ENCODE measurements around the gene POU5F1. TPM values are rescaled to one million over a fixed set of nuclear protein-coding genes. Genes with fewer than 3 reads are reported as not detected.

Gene POU5F1
- total and polyA plus RNA-seq, 9 of the 15 experiments (the other 6 are each of a cell fraction or from before 2014, with no cell fraction given) = 0.06 to 2.0 (median 0.10) TPM; not detected in 6

- Histone ChIP-seq H4K20me1 (replicated peaks; ENCODE audit: control insufficient read depth, insufficient read depth, low read length) (no peaks in the 10 kb centered on the region; the same call in 1 of the 2 replicates), H3K9me3 (replicated peaks; ENCODE audit: control insufficient read depth, insufficient read depth, low read depth, low read length) (no peaks in the 10 kb centered on the region), H3K4me1 (replicated peaks in 1 of 2; ENCODE audit: control insufficient read depth in 2 of 2, insufficient read depth in 2 of 2, low read length in 2 of 2) (peaks cover 3 to 13% of the 10 kb centered on the region in 2 experiments; a peak in 4 of 5 replicates), H3K9me1 (ENCODE audit: control insufficient read depth, insufficient read depth, low read length) (no peaks in the 10 kb centered on the region), H3K36me3 (ENCODE audit: control insufficient read depth, insufficient read depth, low read length) (peaks cover 22% of the 10 kb centered on the region; the same call in 2 of the 3 replicates), H3K4me3 (no peak overlapping the region), H3K27ac (ENCODE audit: extremely low read depth, low read depth, low read length) (no peak overlapping the region), H3K79me2 (ENCODE audit: control insufficient read depth, insufficient read depth, low read length) (no peaks in the 10 kb centered on the region), H3K9ac (ENCODE audit: insufficient read depth in 1 of 2, low read depth in 2 of 2, low read length in 2 of 2) (no peak overlapping the region), H3K4me2 (ENCODE audit: insufficient read depth, low read length) (no peak overlapping the region), H3K27me3 (ENCODE audit: control insufficient read depth in 2 of 2, insufficient read depth in 2 of 2, low read length in 2 of 2) (peaks cover 3 to 14% of the 10 kb centered on the region in 2 experiments; a peak in 4 of 5 replicates), H2AFZ (ENCODE audit: low read depth, low read length) (no peak overlapping the region)
- no TSS peak for BruUV-seq (replicated peaks)
- intact Hi-C loops (cut with micrococcal nuclease) (no loop called here), in situ Hi-C loops (cut with MboI) (loop anchor here (5.0 kb wide), 2 partner anchors 53 to 228 kb away; no protein-coding TSS in a partner anchor)
- ChIA-PET POLR2A (interaction anchor here (1.3 to 1.4 kb wide), 2 partner anchors 33 to 58 kb away, joined by 3 to 5 read pairs; no protein-coding TSS in a partner anchor), CTCF (ENCODE audit: low intra/inter-chr PET ratio) (interaction anchor here (3.5 kb wide), 1 partner anchor 52 kb away, joined by 77 read pairs; no protein-coding TSS in a partner anchor)
- no peak for FAIRE-seq
- 10% methylated on average over 4 of the region's 4 CpGs for WGBS (ENCODE audit: insufficient coverage, low coverage, missing lambda C conversion rate)
- DNase-seq (ENCODE audit: extremely low read depth in 1 of 4, low spot score in 3 of 4) = no peak
- ATAC-seq = no peak
- no peak for TF ChIP-seq CXXC5 (CRISPR knock-in tag; IDR thresholded peaks at IDR 0.05)
- TF ChIP-seq ZNF318 (IDR thresholded peaks at IDR 0.05; ENCODE audit: borderline replicate concordance in 1 of 2, low read depth in 1 of 2) = no peak
- TF ChIP-seq SFPQ (IDR thresholded peaks at IDR 0.05; ENCODE audit: low read depth, low read length) = no peak
- no peak for TF ChIP-seq ZNF76 (CRISPR knock-in tag; IDR thresholded peaks at IDR 0.05; ENCODE audit: borderline replicate concordance)
- no peak for TF ChIP-seq BRF1 (IDR thresholded peaks at IDR 0.05; ENCODE audit: borderline replicate concordance, extremely low read depth, insufficient read length)
- TF ChIP-seq MAFK (IDR thresholded peaks at IDR 0.05; ENCODE audit: low read length) = no peak
- TF ChIP-seq RBBP5 (IDR thresholded peaks at IDR 0.05; ENCODE audit: borderline replicate concordance, insufficient read depth, low read length, poor library complexity, severe bottlenecking) = no peak
- TF ChIP-seq LEF1 (IDR thresholded peaks at IDR 0.05) = no peak
Measured at GRCh38 chr6:31139599-31139998, 30.9 kb downstream of the POU5F1 start.
